Measurements from ENCODE around the gene VPS13C. TPM values are rescaled to one million over a fixed set of nuclear protein-coding genes. Genes with fewer than 3 reads are reported as not detected.

VPS13C gene
- total RNA-seq, 1 experiment from 2014 or later, result 20.9 TPM

GRCh38 chr15:61992518-61992917 is 67.7 kb downstream of the VPS13C start:
- TF ChIP-seq E2F5 (CRISPR knock-in tag; IDR thresholded peaks at IDR 0.05), result no peak
- TF ChIP-seq PRDM15 (CRISPR knock-in tag; IDR thresholded peaks at IDR 0.05), result no peak
- no peak for TF ChIP-seq FOXJ3 (CRISPR knock-in tag; IDR thresholded peaks at IDR 0.05; ENCODE audit: borderline replicate concordance)
- TF ChIP-seq TCF7 (CRISPR knock-in tag; IDR thresholded peaks at IDR 0.05; ENCODE audit: low read depth), result no peak
- H3K4me1 Mint-ChIP-seq, result no peaks in the 10 kb centered on the region
- H3K27ac Mint-ChIP-seq, result no peak overlapping the region
- H3K9me3 Mint-ChIP-seq, result peaks cover 18% of the 10 kb centered on the region
- H3K36me3 Mint-ChIP-seq, result peaks cover 29% of the 10 kb centered on the region
- H3K4me3 Mint-ChIP-seq, result no peak overlapping the region
- ChIA-PET CTCF (no interaction called here), POLR2A (no interaction called here)
- ATAC-seq (no peak), DNase-seq (ENCODE audit: low spot score) (no peak)
- no peaks in the 10 kb centered on the region for H3K27me3 Mint-ChIP-seq (ENCODE audit: low read depth)

- H3K27me3 Mint-ChIP-seq (ENCODE audit: low read depth), result no peaks in the 10 kb centered on the region
- ChIA-PET POLR2A (no interaction called here), CTCF (interaction anchor here (0.6 kb wide), 1 partner anchor 753 kb away, joined by 4 read pairs; no protein-coding TSS in a partner anchor)
- peaks cover 22% of the 10 kb centered on the region for H3K9me3 Mint-ChIP-seq
- H3K27ac Mint-ChIP-seq, result no peak overlapping the region
- DNase-seq (ENCODE audit: low spot score) (no peak), ATAC-seq (no peak)
- H3K36me3 Mint-ChIP-seq, result peaks cover 28% of the 10 kb centered on the region
- H3K4me1 Mint-ChIP-seq, result no peaks in the 10 kb centered on the region
- H3K4me3 Mint-ChIP-seq, result no peak overlapping the region
- TF ChIP-seq PREB (CRISPR knock-in tag; IDR thresholded peaks at IDR 0.05; ENCODE audit: borderline replicate concordance) (no peak), SP1 (CRISPR knock-in tag; conservative IDR thresholded peaks at IDR 0.05) (no peak), USF2 (CRISPR knock-in tag; IDR thresholded peaks at IDR 0.05) (no peak), SMAD3 (CRISPR knock-in tag; IDR thresholded peaks at IDR 0.05; ENCODE audit: borderline replicate concordance) (no peak), ZBTB43 (CRISPR knock-in tag; IDR thresholded peaks at IDR 0.05) (no peak), ATF3 (CRISPR knock-in tag; conservative IDR thresholded peaks at IDR 0.05) (no peak), PRDM15 (CRISPR knock-in tag; IDR thresholded peaks at IDR 0.05) (no peak), FOXK1 (CRISPR knock-in tag; IDR thresholded peaks at IDR 0.05) (no peak), TP53 (CRISPR knock-in tag; IDR thresholded peaks at IDR 0.05) (no peak), ETV6 (CRISPR knock-in tag; IDR thresholded peaks at IDR 0.05) (no peak), ZNF317 (CRISPR knock-in tag; IDR thresholded peaks at IDR 0.05; ENCODE audit: borderline replicate concordance, low read depth) (no peak), ZNF532 (CRISPR knock-in tag; IDR thresholded peaks at IDR 0.05; ENCODE audit: borderline replicate concordance) (no peak), ERG (CRISPR knock-in tag; IDR thresholded peaks at IDR 0.05) (no peak)
Measured at GRCh38 chr15:61989667-61990066, 70.6 kb downstream of the VPS13C start.

All from WTC11 (cell line).